Duodenal mucosa (tissue), 2 donors: ENCODE data around the gene PAPOLA.

Experiments
- H3K27ac ChIP-seq: one replicate; pipeline ENCODE4 v1.7.0; 2013; ENCODE audit warnings: low read depth, low read length
- H3K27me3 ChIP-seq, 2 donors: one replicate each; pipeline ENCODE4 v1.7.0; 2013; ENCODE audit warnings: low read length in 2 of 2, control low read depth in 1 of 2; ENCODE audit not compliant: insufficient read depth in 2 of 2, control insufficient read depth in 1 of 2
- H3K36me3 ChIP-seq, 2 donors: one replicate each; pipeline ENCODE4 v1.7.0; 2013; ENCODE audit warnings: low read length in 2 of 2, control low read depth in 1 of 2; ENCODE audit not compliant: insufficient read depth in 2 of 2, control insufficient read depth in 1 of 2
- H3K4me1 ChIP-seq, 2 donors: one replicate each; pipeline ENCODE4 v1.7.0; 2013; ENCODE audit warnings: low read length in 2 of 2, control low read depth in 1 of 2; ENCODE audit not compliant: insufficient read depth in 2 of 2, control insufficient read depth in 1 of 2
- H3K4me3 ChIP-seq, 2 donors: one replicate each; pipeline ENCODE4 v1.7.0; 2013; ENCODE audit warnings: low read length in 2 of 2, low read depth in 1 of 2
- H3K9ac ChIP-seq, 2 donors: one replicate each; pipeline ENCODE4 v1.7.0; 2013; ENCODE audit warnings: low read length in 2 of 2, low read depth in 1 of 2
- H3K9me3 ChIP-seq, 2 donors: one replicate each; pipeline ENCODE4 v1.7.0; 2013; ENCODE audit warnings: low read length in 2 of 2, control low read depth in 1 of 2; ENCODE audit not compliant: control insufficient read depth in 1 of 2

The PAPOLA gene

DNA sequence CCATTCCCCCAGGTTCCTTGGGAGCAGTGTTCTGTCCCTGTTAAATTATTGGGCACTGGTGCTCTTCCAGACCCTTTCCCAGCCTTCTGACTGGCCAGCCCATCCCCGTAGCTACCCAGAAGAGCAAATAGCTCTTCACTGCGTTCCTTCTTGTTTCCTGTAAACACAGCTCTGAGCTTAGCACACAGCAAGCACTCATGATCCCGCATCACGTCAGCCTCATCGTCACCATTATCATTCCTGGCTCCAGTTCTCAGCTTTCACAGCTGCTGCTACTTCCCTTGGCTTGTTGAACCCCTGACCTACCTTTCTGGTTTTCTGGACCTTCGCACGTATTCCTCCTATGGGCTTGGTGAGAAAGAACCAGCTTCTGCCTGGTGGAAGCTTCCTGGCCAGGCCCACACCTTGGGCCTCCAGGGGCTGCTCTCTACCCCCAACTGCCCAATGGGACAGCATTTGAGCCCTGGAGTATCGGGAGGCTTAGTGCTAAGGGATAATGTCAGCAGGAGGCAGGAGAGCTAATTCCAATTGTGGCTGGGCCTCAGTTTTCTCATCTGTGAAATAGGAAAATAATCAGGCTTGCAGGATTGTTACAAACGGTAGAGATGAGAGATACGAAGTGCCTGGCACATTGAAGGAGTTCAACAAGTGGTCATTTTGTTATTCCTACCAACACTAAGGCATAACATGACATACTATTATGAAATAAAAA is 22.6 kb upstream of the PAPOLA start:
- H3K27me3 ChIP-seq = no peaks in the 10 kb centered on the region
- H3K9ac ChIP-seq = no peak overlapping the region
- H3K36me3 ChIP-seq = no peaks in the 10 kb centered on the region
- no peak overlapping the region for H3K4me3 ChIP-seq
- H3K27ac ChIP-seq = no peak overlapping the region
- no peaks in the 10 kb centered on the region for H3K9me3 ChIP-seq
- no peaks in the 10 kb centered on the region for H3K4me1 ChIP-seq

DNA sequence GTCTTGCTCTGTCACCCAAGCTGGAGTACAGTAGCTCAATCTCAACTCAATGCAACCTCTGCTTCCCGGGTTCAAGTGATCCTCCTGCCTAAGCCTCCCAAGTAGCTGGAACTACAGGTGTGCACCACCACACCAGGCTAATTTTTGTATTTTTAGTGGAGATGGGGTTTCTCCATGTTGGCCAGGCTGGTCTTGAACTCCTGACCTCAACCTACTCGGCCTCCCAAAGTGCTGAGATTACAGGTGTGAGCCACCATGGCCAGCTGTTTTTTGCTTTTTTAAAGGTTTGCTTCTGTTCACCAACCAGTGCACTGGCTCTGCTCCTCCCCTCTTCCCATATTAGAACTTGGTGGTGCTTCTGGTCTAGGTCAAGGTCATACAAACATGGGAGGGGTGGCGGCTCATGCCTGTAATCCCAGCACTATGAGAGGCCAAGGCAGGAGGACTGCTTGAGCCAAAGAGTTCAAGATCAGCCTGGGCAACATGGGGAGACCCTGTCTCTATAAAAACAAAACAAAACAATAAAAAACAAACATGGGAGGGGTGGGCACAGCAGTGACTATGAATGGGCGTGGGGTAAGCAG is 20.4 kb upstream of the PAPOLA start:
- no peaks in the 10 kb centered on the region for H3K36me3 ChIP-seq
- no peaks in the 10 kb centered on the region for H3K4me1 ChIP-seq
- no peaks in the 10 kb centered on the region for H3K9me3 ChIP-seq
- no peaks in the 10 kb centered on the region for H3K27me3 ChIP-seq
- H3K27ac ChIP-seq = no peak overlapping the region
- H3K9ac ChIP-seq = no peak overlapping the region
- no peak overlapping the region for H3K4me3 ChIP-seq

DNA sequence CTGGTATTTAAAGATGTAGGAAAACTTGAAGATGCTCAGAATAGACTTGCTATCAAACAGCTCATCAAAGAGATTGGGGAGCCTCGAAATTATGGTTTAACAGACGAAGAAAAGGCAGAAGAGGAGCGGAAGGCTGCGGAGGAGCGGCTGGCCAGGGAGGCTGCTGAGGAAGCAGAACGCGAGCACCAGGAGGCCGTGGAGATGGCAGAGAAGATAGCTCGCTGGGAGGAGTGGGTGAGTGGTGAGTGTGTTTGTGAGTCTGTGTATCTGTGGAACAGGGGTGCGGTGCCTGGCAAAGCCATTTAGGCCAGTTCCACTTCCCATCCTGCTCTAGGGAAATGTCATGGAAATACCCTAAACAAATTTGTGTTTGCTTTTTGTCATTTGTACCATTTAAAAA is 19.2 kb upstream of the PAPOLA start:
- no peaks in the 10 kb centered on the region for H3K9me3 ChIP-seq
- no peaks in the 10 kb centered on the region for H3K36me3 ChIP-seq
- H3K9ac ChIP-seq = no peak overlapping the region
- no peaks in the 10 kb centered on the region for H3K27me3 ChIP-seq
- no peak overlapping the region for H3K4me3 ChIP-seq
- H3K27ac ChIP-seq = no peak overlapping the region
- H3K4me1 ChIP-seq = no peaks in the 10 kb centered on the region

DNA sequence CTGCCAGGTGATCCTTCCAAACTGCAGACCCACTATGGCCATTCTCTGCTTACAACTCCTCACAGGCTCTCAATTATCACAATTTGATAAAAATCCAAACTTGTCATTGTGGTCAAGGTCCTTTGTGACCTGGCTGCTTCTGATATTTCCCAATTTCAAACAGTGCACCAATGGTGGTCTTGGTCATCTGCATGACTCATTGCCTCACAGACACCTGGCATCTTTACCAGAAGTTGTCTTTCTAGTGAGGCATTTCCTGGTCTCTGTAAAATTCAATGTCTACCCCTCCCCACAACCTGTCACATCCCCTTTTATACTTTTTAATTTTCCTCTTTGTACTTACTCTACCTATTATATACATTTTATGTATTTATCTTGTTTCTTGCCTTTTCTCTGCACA is 17.8 kb upstream of the PAPOLA start:
- H3K36me3 ChIP-seq = no peaks in the 10 kb centered on the region
- H3K9me3 ChIP-seq = no peaks in the 10 kb centered on the region
- H3K27me3 ChIP-seq = no peaks in the 10 kb centered on the region
- no peaks in the 10 kb centered on the region for H3K4me1 ChIP-seq
- no peak overlapping the region for H3K4me3 ChIP-seq
- H3K27ac ChIP-seq = no peak overlapping the region
- no peak overlapping the region for H3K9ac ChIP-seq

DNA sequence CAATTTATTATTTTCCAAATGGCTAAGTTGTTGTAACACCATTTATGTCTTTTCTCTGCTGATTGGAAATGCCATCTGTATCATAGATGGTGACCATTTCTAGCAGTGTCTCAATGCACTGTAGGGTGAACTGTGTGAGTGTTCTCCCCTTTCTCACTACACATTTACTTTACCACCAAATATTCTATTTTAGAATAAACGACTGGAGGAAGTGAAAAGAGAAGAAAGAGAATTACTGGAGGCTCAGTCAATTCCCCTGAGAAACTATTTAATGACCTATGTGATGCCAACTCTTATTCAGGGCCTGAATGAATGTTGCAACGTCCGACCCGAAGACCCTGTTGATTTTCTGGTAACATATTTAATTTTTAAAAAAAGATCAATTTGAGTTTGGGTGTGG is 15.5 kb upstream of the PAPOLA start:
- no peaks in the 10 kb centered on the region for H3K36me3 ChIP-seq
- no peak overlapping the region for H3K27ac ChIP-seq
- H3K27me3 ChIP-seq = no peaks in the 10 kb centered on the region
- H3K4me1 ChIP-seq = no peaks in the 10 kb centered on the region
- H3K4me3 ChIP-seq = no peak overlapping the region
- no peak overlapping the region for H3K9ac ChIP-seq
- no peaks in the 10 kb centered on the region for H3K9me3 ChIP-seq

DNA sequence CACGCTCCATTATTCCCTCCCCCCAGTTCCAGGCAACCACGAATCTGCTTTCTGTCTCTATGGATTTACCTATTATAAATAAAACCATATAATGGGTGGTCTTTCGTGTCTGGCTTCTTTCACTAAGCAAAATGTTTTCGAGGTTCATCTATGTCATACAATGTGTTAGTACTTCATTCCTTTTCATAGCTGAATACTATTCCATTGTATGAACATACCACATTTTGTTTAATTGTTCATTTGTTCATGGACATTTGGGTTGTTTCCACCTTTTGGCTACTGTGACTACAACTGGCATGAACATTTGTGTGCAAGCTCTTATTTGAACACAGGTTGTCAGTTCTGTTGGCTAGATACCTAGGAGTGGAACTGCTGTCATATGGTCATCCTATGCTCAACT is 12.9 kb upstream of the PAPOLA start:
- H3K27me3 ChIP-seq = no peaks in the 10 kb centered on the region
- no peak overlapping the region for H3K9ac ChIP-seq
- no peaks in the 10 kb centered on the region for H3K9me3 ChIP-seq
- H3K4me3 ChIP-seq = no peak overlapping the region
- no peak overlapping the region for H3K27ac ChIP-seq
- no peaks in the 10 kb centered on the region for H3K4me1 ChIP-seq
- no peaks in the 10 kb centered on the region for H3K36me3 ChIP-seq

DNA sequence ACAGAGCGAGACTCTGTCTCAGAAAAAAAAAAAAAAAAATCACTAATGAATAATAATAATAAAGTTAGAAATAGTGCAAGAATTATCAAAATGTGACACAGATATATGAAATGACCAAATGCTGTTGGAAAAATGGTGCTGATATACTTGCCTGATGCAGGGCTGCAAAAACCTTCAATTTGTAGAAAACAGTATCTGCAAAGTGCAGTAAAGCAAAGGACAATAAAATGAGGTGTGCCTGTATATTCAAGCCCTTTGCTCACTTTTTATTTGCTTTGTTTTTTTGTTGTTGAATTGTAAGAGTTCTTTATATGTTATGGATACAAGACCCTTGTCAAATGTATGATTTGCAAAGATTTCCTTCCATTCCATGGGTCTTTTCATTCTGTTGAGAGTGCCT is 9.0 kb upstream of the PAPOLA start:
- Histone ChIP-seq H3K9me3 (no peaks in the 10 kb centered on the region), H3K4me3 (no peak overlapping the region), H3K27ac (no peak overlapping the region), H3K4me1 (no peaks in the 10 kb centered on the region), H3K9ac (no peak overlapping the region), H3K36me3 (no peaks in the 10 kb centered on the region), H3K27me3 (no peaks in the 10 kb centered on the region)

DNA sequence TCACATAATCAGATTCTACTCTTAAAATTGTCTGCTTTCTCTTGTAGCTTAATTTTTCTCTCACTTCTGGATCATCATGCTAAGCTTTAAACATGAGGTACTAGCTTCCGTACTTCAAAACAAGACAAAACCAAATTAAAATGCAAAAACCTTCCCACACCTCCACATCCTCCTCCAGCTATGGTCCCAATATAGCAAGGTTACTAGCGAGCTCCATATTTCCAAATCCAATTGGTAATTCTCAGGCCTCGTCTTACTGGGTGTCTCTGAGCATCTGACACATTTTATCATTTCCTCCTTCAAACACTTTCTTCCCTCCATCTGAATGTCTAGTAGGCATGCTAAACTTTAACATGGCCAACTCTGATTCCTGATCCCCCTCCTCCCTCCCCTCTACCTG is 7.9 kb upstream of the PAPOLA start:
- Histone ChIP-seq H3K27me3 (no peaks in the 10 kb centered on the region), H3K4me1 (no peaks in the 10 kb centered on the region), H3K9me3 (no peaks in the 10 kb centered on the region), H3K27ac (no peak overlapping the region), H3K4me3 (no peak overlapping the region), H3K36me3 (no peaks in the 10 kb centered on the region), H3K9ac (no peak overlapping the region)

DNA sequence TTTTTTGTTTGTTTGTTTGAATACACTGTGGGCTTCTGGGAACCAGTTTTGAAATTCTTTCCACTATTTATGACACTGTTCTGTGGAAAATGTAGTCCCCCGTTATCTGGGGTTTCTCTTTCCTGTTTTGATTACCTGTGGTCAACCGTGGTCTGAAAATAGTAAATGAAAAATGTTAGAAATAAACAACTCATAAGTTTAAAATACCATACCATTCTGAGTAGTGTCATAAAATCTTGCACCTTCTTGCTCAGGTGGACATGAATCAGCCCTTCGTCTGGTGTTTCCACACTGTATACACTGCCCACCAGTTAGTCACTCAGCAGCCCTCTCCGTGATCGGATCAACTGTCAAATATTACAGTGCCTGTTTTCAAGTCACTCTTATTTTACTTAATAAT is 5.1 kb upstream of the PAPOLA start:
- no peak overlapping the region for H3K27ac ChIP-seq
- no peak overlapping the region for H3K9ac ChIP-seq
- H3K4me1 ChIP-seq = peaks cover 6 to 11% of the 10 kb centered on the region in 2 donors
- no peaks in the 10 kb centered on the region for H3K27me3 ChIP-seq
- H3K4me3 ChIP-seq = no peak overlapping the region
- H3K9me3 ChIP-seq = no peaks in the 10 kb centered on the region
- H3K36me3 ChIP-seq = no peaks in the 10 kb centered on the region

DNA sequence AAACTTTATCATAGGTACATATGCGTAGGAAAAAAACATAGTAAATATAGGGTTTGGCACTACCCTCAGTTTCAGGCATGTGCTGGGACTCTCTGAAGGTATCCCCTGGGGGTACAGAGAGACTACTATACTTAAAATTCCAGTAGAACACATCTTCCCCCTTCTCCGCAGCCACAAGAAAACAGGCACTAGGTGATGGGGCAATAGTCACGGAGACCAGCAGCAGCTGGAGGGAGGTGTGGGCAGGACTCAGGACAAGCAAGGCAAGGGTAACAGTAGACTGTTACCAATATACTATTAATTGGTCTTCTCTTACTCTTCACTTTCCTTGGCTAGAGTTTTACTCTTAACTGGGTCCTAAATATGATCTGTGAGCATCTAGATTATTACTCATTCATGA is 4.6 kb upstream of the PAPOLA start:
- H3K9ac ChIP-seq = no peak overlapping the region
- no peaks in the 10 kb centered on the region for H3K36me3 ChIP-seq
- H3K9me3 ChIP-seq = no peaks in the 10 kb centered on the region
- peaks cover 6 to 11% of the 10 kb centered on the region in 2 donors for H3K4me1 ChIP-seq
- H3K27me3 ChIP-seq = no peaks in the 10 kb centered on the region
- H3K4me3 ChIP-seq = no peak overlapping the region
- no peak overlapping the region for H3K27ac ChIP-seq
